GM18861 (cell line): Measurements from ENCODE around the gene TSPEAR.

Source experiments
- ATAC-seq: cut with Tn5 transposase; IDR thresholded peaks from one replicate; pipeline ENCODE4 v1.9.1; 2021; ENCODE audit not compliant: unreplicated experiment

The TSPEAR gene

GRCh38 chr21:44723177-44724131 lies 12.1 kb upstream of the TSPEAR start:
- no peak for ATAC-seq

- no peak for ATAC-seq
These were observed 11.4 kb upstream of the TSPEAR start for GRCh38 chr21:44722731-44723130.

- no peak for ATAC-seq
These were observed 8.8 kb upstream of the TSPEAR start for GRCh38 chr21:44720170-44720569.

- no peak for ATAC-seq
These were observed 7.2 kb upstream of the TSPEAR start for GRCh38 chr21:44718571-44718970.

- no peak for ATAC-seq
These were observed 6.7 kb upstream of the TSPEAR start for GRCh38 chr21:44718093-44718492.

- ATAC-seq: no peak
These were observed 5.6 kb upstream of the TSPEAR start for GRCh38 chr21:44716984-44717383.

GRCh38 chr21:44714905-44715304 lies 3.5 kb upstream of the TSPEAR start:
- ATAC-seq: no peak

- ATAC-seq: no peak
These were observed 2.5 kb upstream of the TSPEAR start for GRCh38 chr21:44713846-44714245.

GRCh38 chr21:44713130-44713529 lies 1.8 kb upstream of the TSPEAR start:
- no peak for ATAC-seq

GRCh38 chr21:44712203-44713028 lies 1.0 kb upstream of the TSPEAR start:
- ATAC-seq: no peak

- ATAC-seq: no peak
These were observed 531 bp downstream of the TSPEAR start for GRCh38 chr21:44710756-44711326.

- ATAC-seq: no peak
These were observed 1.1 kb downstream of the TSPEAR start for GRCh38 chr21:44710294-44710665.

GRCh38 chr21:44709426-44710293 lies 1.7 kb downstream of the TSPEAR start:
- ATAC-seq: no peak

- ATAC-seq: no peak
These were observed 2.4 kb downstream of the TSPEAR start for GRCh38 chr21:44708866-44709425.

- ATAC-seq: no peak
These were observed 3.0 kb downstream of the TSPEAR start for GRCh38 chr21:44708213-44708865.

GRCh38 chr21:44706706-44707581 lies 4.4 kb downstream of the TSPEAR start:
- no peak for ATAC-seq

GRCh38 chr21:44706026-44706705 lies 5.2 kb downstream of the TSPEAR start:
- no peak for ATAC-seq

GRCh38 chr21:44704636-44705001 lies 6.8 kb downstream of the TSPEAR start:
- no peak for ATAC-seq
